Measurements from ENCODE around the gene QPCT. TPM values are rescaled to one million over a fixed set of nuclear protein-coding genes. Genes with fewer than 3 reads are reported as not detected.
A peak's percentile ranks its signal among the peaks of the same experiment; 100 is the strongest.
"Not testable (repeated sequence)": the region's sequence is repeated elsewhere in the genome, so short reads cannot be mapped to it uniquely, and the experiment has no call there.

Gene QPCT
- polyA plus RNA-seq, 1 experiment = 8.3 TPM

DNA sequence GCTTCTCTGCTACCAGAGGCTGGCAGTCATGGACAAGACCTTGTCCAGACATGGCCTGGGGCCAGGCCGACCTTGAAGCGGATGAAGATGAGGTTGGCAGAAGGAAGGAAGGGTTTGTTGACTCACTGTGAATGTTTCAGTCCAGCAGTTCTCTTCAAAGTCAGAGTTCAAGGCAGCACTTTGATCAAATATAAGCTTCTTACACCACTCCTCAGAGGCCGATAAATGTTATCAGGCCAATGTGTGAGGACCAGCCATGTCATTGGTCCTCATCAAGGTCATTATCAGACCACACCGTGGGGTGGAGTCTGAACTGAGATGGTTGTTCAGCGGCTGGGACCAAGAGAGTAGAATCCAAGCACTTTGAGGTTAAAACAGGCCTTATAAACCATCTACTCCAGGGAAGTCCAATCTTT, 35.5 kb downstream of the QPCT start:
- POLR2A ChIA-PET = no interaction called here
- Histone ChIP-seq H3K27ac (ENCODE audit: low read depth, low read length) (no peak overlapping the region), H3K4me3 (ENCODE audit: low read depth, low read length) (no peak overlapping the region), H3K9me3 (ENCODE audit: control insufficient read depth, insufficient read depth, low read length) (no peaks in the 10 kb centered on the region), H3K27me3 (ENCODE audit: control insufficient read depth, insufficient read depth, low read length) (no peaks in the 10 kb centered on the region)
- TF ChIP-seq, protein P1, sequence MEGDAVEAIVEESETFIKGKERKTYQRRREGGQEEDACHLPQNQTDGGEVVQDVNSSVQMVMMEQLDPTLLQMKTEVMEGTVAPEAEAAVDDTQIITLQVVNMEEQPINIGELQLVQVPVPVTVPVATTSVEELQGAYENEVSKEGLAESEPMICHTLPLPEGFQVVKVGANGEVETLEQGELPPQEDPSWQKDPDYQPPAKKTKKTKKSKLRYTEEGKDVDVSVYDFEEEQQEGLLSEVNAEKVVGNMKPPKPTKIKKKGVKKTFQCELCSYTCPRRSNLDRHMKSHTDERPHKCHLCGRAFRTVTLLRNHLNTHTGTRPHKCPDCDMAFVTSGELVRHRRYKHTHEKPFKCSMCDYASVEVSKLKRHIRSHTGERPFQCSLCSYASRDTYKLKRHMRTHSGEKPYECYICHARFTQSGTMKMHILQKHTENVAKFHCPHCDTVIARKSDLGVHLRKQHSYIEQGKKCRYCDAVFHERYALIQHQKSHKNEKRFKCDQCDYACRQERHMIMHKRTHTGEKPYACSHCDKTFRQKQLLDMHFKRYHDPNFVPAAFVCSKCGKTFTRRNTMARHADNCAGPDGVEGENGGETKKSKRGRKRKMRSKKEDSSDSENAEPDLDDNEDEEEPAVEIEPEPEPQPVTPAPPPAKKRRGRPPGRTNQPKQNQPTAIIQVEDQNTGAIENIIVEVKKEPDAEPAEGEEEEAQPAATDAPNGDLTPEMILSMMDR (IDR thresholded peaks at IDR 0.05; ENCODE audit: low read depth, low read length) = no peak
- no peak for DNase-seq (ENCODE audit: low read depth, low spot score)
- CTCF ChIA-PET = interaction anchor here (0.5 to 0.9 kb wide), 2 partner anchors 11 to 463 kb away, joined by 3 read pairs; no protein-coding TSS in a partner anchor

DNA sequence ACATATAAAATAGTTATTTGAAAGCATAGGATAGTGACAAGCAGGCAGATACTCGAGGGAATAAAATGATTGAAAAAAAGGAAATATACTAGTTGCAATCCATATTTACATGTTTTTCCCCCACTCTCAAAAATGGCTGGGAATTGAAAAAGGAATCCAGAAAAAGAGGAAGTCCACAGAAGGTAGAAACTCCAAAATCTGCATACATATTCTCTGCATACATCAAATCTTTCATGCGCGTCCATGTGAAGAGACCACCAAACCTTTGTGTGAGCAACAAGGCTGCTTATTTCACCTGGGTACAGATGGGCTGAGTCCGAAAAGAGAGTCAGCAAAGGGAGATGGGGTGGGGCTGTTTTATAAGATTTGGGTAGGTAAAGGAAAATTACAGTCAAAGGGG, 36.4 kb downstream of the QPCT start:
- H3K9me3 ChIP-seq (ENCODE audit: control insufficient read depth, insufficient read depth, low read length); H3K4me3 ChIP-seq (ENCODE audit: low read depth, low read length); H3K27ac ChIP-seq (ENCODE audit: low read depth, low read length); H3K27me3 ChIP-seq (ENCODE audit: control insufficient read depth, insufficient read depth, low read length); DNase-seq (ENCODE audit: low read depth, low spot score); POLR2A ChIA-PET; CTCF ChIA-PET: not testable (repeated sequence)

DNA sequence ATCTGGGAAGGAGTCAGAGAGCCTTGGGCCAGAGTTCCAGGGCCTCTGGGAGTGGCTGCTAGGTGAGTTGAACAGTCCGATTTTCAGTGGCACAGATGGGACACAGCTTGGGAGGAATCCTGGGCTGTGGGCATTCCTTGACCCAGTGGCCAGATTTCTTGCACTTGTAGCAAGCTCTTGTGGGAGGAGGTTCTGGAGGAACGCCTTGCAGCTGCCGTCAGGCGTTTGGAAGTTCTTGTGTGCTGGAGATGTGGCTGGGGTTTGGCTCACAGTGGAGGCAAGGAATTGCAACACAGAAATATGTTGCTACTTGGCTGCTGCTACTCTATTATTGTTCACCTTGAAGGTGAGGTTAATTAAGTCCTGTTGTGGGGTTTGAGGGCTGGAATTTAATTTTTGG, 39.8 kb downstream of the QPCT start:
- CTCF ChIA-PET; POLR2A ChIA-PET; DNase-seq (ENCODE audit: low read depth, low spot score): not testable (repeated sequence)

DNA sequence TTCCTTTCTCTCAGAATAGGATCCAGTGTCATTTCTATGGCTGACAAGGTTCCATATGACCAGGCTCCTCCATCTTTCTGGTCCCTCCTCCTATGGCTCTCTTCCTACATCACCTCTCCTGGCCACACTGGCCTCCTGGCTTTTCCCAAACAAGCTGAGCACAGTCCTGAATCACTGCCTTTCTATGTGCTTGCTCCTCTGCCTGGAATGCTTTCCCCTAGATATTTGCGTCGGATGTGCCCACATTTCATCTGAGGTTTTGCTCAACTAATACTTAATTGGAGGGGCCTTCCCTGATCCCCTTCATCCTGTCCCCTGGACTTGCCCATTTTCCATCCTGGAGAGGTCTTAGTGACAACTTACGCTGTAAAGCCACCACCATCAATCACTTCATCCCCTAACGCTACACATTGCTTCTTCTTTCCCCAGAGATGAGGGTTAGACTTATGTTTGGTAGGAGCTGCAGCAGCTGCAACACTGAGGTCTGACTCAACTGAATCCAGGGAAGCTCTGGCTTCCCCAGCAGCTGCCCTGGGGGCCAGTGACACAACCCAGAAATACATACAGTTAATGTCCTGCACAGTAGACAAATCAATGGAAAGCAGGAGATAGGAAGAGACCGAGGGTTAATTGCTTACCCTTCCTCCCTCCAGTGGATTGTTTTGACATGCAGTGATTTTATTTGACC, 42.9 kb downstream of the QPCT start:
- peak overlapping the region; percentile 81 for H3K27ac ChIP-seq (ENCODE audit: low read depth, low read length)
- no peak overlapping the region for H3K4me3 ChIP-seq (ENCODE audit: low read depth, low read length)

More for the DNA sequence above, 39.8 kb downstream of the QPCT start:
- not testable (repeated sequence) for H3K27me3 ChIP-seq (ENCODE audit: control insufficient read depth, insufficient read depth, low read length); H3K4me3 ChIP-seq (ENCODE audit: low read depth, low read length); H3K27ac ChIP-seq (ENCODE audit: low read depth, low read length); H3K9me3 ChIP-seq (ENCODE audit: control insufficient read depth, insufficient read depth, low read length)

DNA sequence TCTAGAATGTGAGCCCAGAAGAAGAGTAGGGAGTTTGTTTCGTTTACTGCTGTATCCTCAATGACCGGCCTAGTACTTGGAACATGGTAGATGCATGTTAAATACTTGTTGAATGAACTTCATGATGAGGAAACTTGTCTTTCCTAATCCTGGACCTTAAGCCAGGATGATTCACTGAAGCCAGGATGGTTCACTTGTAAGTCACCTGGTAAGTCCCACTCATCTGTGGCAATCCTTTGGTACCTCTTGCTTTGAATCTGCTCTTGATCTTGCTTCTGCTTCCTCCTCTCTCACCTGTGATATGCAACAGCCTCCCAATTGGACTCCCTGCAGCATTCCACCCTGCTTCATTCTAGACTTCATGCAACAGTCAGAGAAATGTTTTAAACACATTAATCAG, 43.6 kb downstream of the QPCT start:
- DNase-seq (ENCODE audit: low read depth, low spot score) = no peak
- TF ChIP-seq, protein P1 (IDR thresholded peaks at IDR 0.05; ENCODE audit: low read depth, low read length) = no peak
- no peaks in the 10 kb centered on the region for H3K27me3 ChIP-seq (ENCODE audit: control insufficient read depth, insufficient read depth, low read length)
- CTCF ChIA-PET = interaction anchor here (0.9 to 2.2 kb wide), 4 partner anchors 8 to 489 kb away, joined by 3 to 12 read pairs (median 4); no protein-coding TSS in a partner anchor
- peak overlapping the region; percentile 81 for H3K27ac ChIP-seq (ENCODE audit: low read depth, low read length)
- no peak overlapping the region for H3K4me3 ChIP-seq (ENCODE audit: low read depth, low read length)
- POLR2A ChIA-PET = interaction anchor here (0.7 to 1.3 kb wide), 2 partner anchors 11 to 324 kb away, joined by 3 to 6 read pairs; no protein-coding TSS in a partner anchor
- H3K9me3 ChIP-seq (ENCODE audit: control insufficient read depth, insufficient read depth, low read length) = no peaks in the 10 kb centered on the region

More for the DNA sequence above, 42.9 kb downstream of the QPCT start:
- Histone ChIP-seq H3K27me3 (ENCODE audit: control insufficient read depth, insufficient read depth, low read length) (no peaks in the 10 kb centered on the region), H3K9me3 (ENCODE audit: control insufficient read depth, insufficient read depth, low read length) (no peaks in the 10 kb centered on the region)
- ChIA-PET POLR2A (interaction anchor here (0.6 to 1.3 kb wide), 3 partner anchors 10 to 391 kb away, joined by 3 to 6 read pairs (median 4); no protein-coding TSS in a partner anchor), CTCF (interaction anchor here (0.9 to 2.2 kb wide), 4 partner anchors 9 to 490 kb away, joined by 3 to 12 read pairs (median 4); no protein-coding TSS in a partner anchor)
- TF ChIP-seq, protein P1 (IDR thresholded peaks at IDR 0.05; ENCODE audit: low read depth, low read length) = no peak
- no peak for DNase-seq (ENCODE audit: low read depth, low spot score)

DNA sequence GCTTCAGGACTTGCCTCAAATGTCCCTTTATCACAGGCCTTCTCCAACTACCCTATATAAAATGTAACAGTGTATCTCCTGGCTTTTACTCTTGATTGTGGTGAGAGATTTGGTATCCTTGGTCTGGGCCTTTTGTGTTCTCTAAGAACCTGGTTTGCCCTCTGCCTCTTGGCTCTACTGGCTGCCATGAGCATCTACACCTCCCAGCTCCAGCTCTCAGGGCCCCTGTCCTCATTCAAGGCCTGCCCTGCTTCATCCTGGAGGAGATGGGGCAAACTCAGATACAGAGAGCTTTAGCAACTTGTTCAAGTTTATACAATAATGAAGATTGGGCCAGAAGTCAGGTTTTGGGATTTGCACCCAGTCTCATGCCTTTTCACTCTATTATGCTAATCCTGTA, 45.0 kb downstream of the QPCT start:
- Histone ChIP-seq H3K4me3 (ENCODE audit: low read depth, low read length) (no peak overlapping the region), H3K27me3 (ENCODE audit: control insufficient read depth, insufficient read depth, low read length) (no peaks in the 10 kb centered on the region), H3K9me3 (ENCODE audit: control insufficient read depth, insufficient read depth, low read length) (no peaks in the 10 kb centered on the region), H3K27ac (ENCODE audit: low read depth, low read length) (peak overlapping the region; percentile 24)
- POLR2A ChIA-PET = no interaction called here
- CTCF ChIA-PET = interaction anchor here (0.7 to 3.2 kb wide), 3 partner anchors 10 to 488 kb away, joined by 3 to 22 read pairs (median 4); no protein-coding TSS in a partner anchor
- DNase-seq (ENCODE audit: low read depth, low spot score) = no peak
- TF ChIP-seq, protein P1 (IDR thresholded peaks at IDR 0.05; ENCODE audit: low read depth, low read length) = no peak

Measured in AG04450 (cell line).